ENCODE data around the gene ZNF217.
"Not testable (repeated sequence)": the region's sequence is repeated elsewhere in the genome, so short reads cannot be mapped to it uniquely, and the experiment has no call there.

The ZNF217 gene

GRCh38 chr20:53532654-53533312 is 60.9 kb downstream of the ZNF217 start:
- not testable (repeated sequence) for H3K4me1 ChIP-seq (ENCODE audit: control insufficient read depth, insufficient read depth, low read length, poor library complexity, severe bottlenecking); H3K27me3 ChIP-seq (replicated peaks; ENCODE audit: control insufficient read depth, insufficient read depth, low read length, poor library complexity, severe bottlenecking); DNase-seq; H3K4me3 ChIP-seq (ENCODE audit: insufficient read depth, low read depth, low read length, poor library complexity, severe bottlenecking); H3K9me3 ChIP-seq (ENCODE audit: control insufficient read depth, low read length); H3K36me3 ChIP-seq (ENCODE audit: control insufficient read depth, insufficient read depth, low read length); H3K27ac ChIP-seq (ENCODE audit: insufficient read depth, low read length, poor library complexity, severe bottlenecking)

GRCh38 chr20:53530440-53530839 is 63.2 kb downstream of the ZNF217 start:
- Histone ChIP-seq H3K36me3 (ENCODE audit: control insufficient read depth, insufficient read depth, low read length) (no peaks in the 10 kb centered on the region), H3K27me3 (replicated peaks; ENCODE audit: control insufficient read depth, insufficient read depth, low read length, poor library complexity, severe bottlenecking) (no peaks in the 10 kb centered on the region), H3K4me3 (ENCODE audit: insufficient read depth, low read depth, low read length, poor library complexity, severe bottlenecking) (no peak overlapping the region), H3K9me3 (ENCODE audit: control insufficient read depth, low read length) (no peaks in the 10 kb centered on the region), H3K27ac (ENCODE audit: insufficient read depth, low read length, poor library complexity, severe bottlenecking) (no peak overlapping the region), H3K4me1 (ENCODE audit: control insufficient read depth, insufficient read depth, low read length, poor library complexity, severe bottlenecking) (no peaks in the 10 kb centered on the region)
- DNase-seq: no peak

GRCh38 chr20:53529658-53530057 is 64.0 kb downstream of the ZNF217 start:
- Histone ChIP-seq H3K4me1 (ENCODE audit: control insufficient read depth, insufficient read depth, low read length, poor library complexity, severe bottlenecking) (no peaks in the 10 kb centered on the region), H3K27ac (ENCODE audit: insufficient read depth, low read length, poor library complexity, severe bottlenecking) (no peak overlapping the region), H3K9me3 (ENCODE audit: control insufficient read depth, low read length) (no peaks in the 10 kb centered on the region), H3K27me3 (replicated peaks; ENCODE audit: control insufficient read depth, insufficient read depth, low read length, poor library complexity, severe bottlenecking) (no peaks in the 10 kb centered on the region), H3K36me3 (ENCODE audit: control insufficient read depth, insufficient read depth, low read length) (no peaks in the 10 kb centered on the region), H3K4me3 (ENCODE audit: insufficient read depth, low read depth, low read length, poor library complexity, severe bottlenecking) (no peak overlapping the region)
- DNase-seq: no peak

GRCh38 chr20:53527196-53527595 is 66.4 kb downstream of the ZNF217 start:
- Histone ChIP-seq H3K27ac (ENCODE audit: insufficient read depth, low read length, poor library complexity, severe bottlenecking) (no peak overlapping the region), H3K4me3 (ENCODE audit: insufficient read depth, low read depth, low read length, poor library complexity, severe bottlenecking) (no peak overlapping the region), H3K9me3 (ENCODE audit: control insufficient read depth, low read length) (no peaks in the 10 kb centered on the region), H3K4me1 (ENCODE audit: control insufficient read depth, insufficient read depth, low read length, poor library complexity, severe bottlenecking) (no peaks in the 10 kb centered on the region), H3K36me3 (ENCODE audit: control insufficient read depth, insufficient read depth, low read length) (no peaks in the 10 kb centered on the region), H3K27me3 (replicated peaks; ENCODE audit: control insufficient read depth, insufficient read depth, low read length, poor library complexity, severe bottlenecking) (no peaks in the 10 kb centered on the region)
- DNase-seq: no peak

- Histone ChIP-seq H3K27ac (ENCODE audit: insufficient read depth, low read length, poor library complexity, severe bottlenecking) (no peak overlapping the region), H3K36me3 (ENCODE audit: control insufficient read depth, insufficient read depth, low read length) (no peaks in the 10 kb centered on the region), H3K27me3 (replicated peaks; ENCODE audit: control insufficient read depth, insufficient read depth, low read length, poor library complexity, severe bottlenecking) (no peaks in the 10 kb centered on the region), H3K4me3 (ENCODE audit: insufficient read depth, low read depth, low read length, poor library complexity, severe bottlenecking) (no peak overlapping the region), H3K9me3 (ENCODE audit: control insufficient read depth, low read length) (no peaks in the 10 kb centered on the region), H3K4me1 (ENCODE audit: control insufficient read depth, insufficient read depth, low read length, poor library complexity, severe bottlenecking) (no peaks in the 10 kb centered on the region)
- no peak for DNase-seq
Observed at GRCh38 chr20:53524589-53525312, 68.9 kb downstream of the ZNF217 start.

- H3K4me3 ChIP-seq (ENCODE audit: insufficient read depth, low read depth, low read length, poor library complexity, severe bottlenecking); H3K9me3 ChIP-seq (ENCODE audit: control insufficient read depth, low read length); DNase-seq; H3K4me1 ChIP-seq (ENCODE audit: control insufficient read depth, insufficient read depth, low read length, poor library complexity, severe bottlenecking); H3K27me3 ChIP-seq (replicated peaks; ENCODE audit: control insufficient read depth, insufficient read depth, low read length, poor library complexity, severe bottlenecking); H3K36me3 ChIP-seq (ENCODE audit: control insufficient read depth, insufficient read depth, low read length); H3K27ac ChIP-seq (ENCODE audit: insufficient read depth, low read length, poor library complexity, severe bottlenecking): not testable (repeated sequence)
Observed at GRCh38 chr20:53523615-53524014, 70.0 kb downstream of the ZNF217 start.

GRCh38 chr20:53522696-53523095 is 70.9 kb downstream of the ZNF217 start:
- Histone ChIP-seq H3K9me3 (ENCODE audit: control insufficient read depth, low read length) (no peaks in the 10 kb centered on the region), H3K36me3 (ENCODE audit: control insufficient read depth, insufficient read depth, low read length) (no peaks in the 10 kb centered on the region), H3K27ac (ENCODE audit: insufficient read depth, low read length, poor library complexity, severe bottlenecking) (no peak overlapping the region), H3K27me3 (replicated peaks; ENCODE audit: control insufficient read depth, insufficient read depth, low read length, poor library complexity, severe bottlenecking) (no peaks in the 10 kb centered on the region), H3K4me1 (ENCODE audit: control insufficient read depth, insufficient read depth, low read length, poor library complexity, severe bottlenecking) (no peaks in the 10 kb centered on the region), H3K4me3 (ENCODE audit: insufficient read depth, low read depth, low read length, poor library complexity, severe bottlenecking) (no peak overlapping the region)
- DNase-seq: no peak

GRCh38 chr20:53522026-53522425 is 71.6 kb downstream of the ZNF217 start:
- H3K36me3 ChIP-seq (ENCODE audit: control insufficient read depth, insufficient read depth, low read length): no peaks in the 10 kb centered on the region
- H3K4me3 ChIP-seq (ENCODE audit: insufficient read depth, low read depth, low read length, poor library complexity, severe bottlenecking): no peak overlapping the region
- no peaks in the 10 kb centered on the region for H3K27me3 ChIP-seq (replicated peaks; ENCODE audit: control insufficient read depth, insufficient read depth, low read length, poor library complexity, severe bottlenecking)
- no peaks in the 10 kb centered on the region for H3K4me1 ChIP-seq (ENCODE audit: control insufficient read depth, insufficient read depth, low read length, poor library complexity, severe bottlenecking)
- DNase-seq: no peak
- H3K27ac ChIP-seq (ENCODE audit: insufficient read depth, low read length, poor library complexity, severe bottlenecking): no peak overlapping the region
- no peaks in the 10 kb centered on the region for H3K9me3 ChIP-seq (ENCODE audit: control insufficient read depth, low read length)

- H3K4me1 ChIP-seq (ENCODE audit: control insufficient read depth, insufficient read depth, low read length, poor library complexity, severe bottlenecking); H3K9me3 ChIP-seq (ENCODE audit: control insufficient read depth, low read length); H3K27me3 ChIP-seq (replicated peaks; ENCODE audit: control insufficient read depth, insufficient read depth, low read length, poor library complexity, severe bottlenecking); H3K4me3 ChIP-seq (ENCODE audit: insufficient read depth, low read depth, low read length, poor library complexity, severe bottlenecking); DNase-seq; H3K27ac ChIP-seq (ENCODE audit: insufficient read depth, low read length, poor library complexity, severe bottlenecking); H3K36me3 ChIP-seq (ENCODE audit: control insufficient read depth, insufficient read depth, low read length): not testable (repeated sequence)
Observed at GRCh38 chr20:53521421-53521820, 72.2 kb downstream of the ZNF217 start.

- H3K4me3 ChIP-seq (ENCODE audit: insufficient read depth, low read depth, low read length, poor library complexity, severe bottlenecking): no peak overlapping the region
- H3K4me1 ChIP-seq (ENCODE audit: control insufficient read depth, insufficient read depth, low read length, poor library complexity, severe bottlenecking): no peaks in the 10 kb centered on the region
- H3K27ac ChIP-seq (ENCODE audit: insufficient read depth, low read length, poor library complexity, severe bottlenecking): no peak overlapping the region
Observed at GRCh38 chr20:53517146-53517545, 76.5 kb downstream of the ZNF217 start.

More at GRCh38 chr20:53517146-53517545, 76.5 kb downstream of the ZNF217 start:
- Histone ChIP-seq H3K9me3 (ENCODE audit: control insufficient read depth, low read length) (no peaks in the 10 kb centered on the region), H3K36me3 (ENCODE audit: control insufficient read depth, insufficient read depth, low read length) (no peaks in the 10 kb centered on the region), H3K27me3 (replicated peaks; ENCODE audit: control insufficient read depth, insufficient read depth, low read length, poor library complexity, severe bottlenecking) (no peaks in the 10 kb centered on the region)
- no peak for DNase-seq

Measured in effector memory CD4-positive, alpha-beta T cell (primary cell).